NCI-H1092 treated with DMSO at 0.1 percent for 48 hours (cell line): Measurements from ENCODE around the gene LENG8.
A peak's percentile ranks its signal among the peaks of the same experiment; 100 is the strongest.

Source experiments
- DNase-seq: peaks from one replicate; lab custom pipeline; 2025; lab: John Stamatoyannopoulos, UW

Gene LENG8

GRCh38 chr19:54424201-54424600, 24.8 kb upstream of the LENG8 start:
- no peak for DNase-seq

DNA sequence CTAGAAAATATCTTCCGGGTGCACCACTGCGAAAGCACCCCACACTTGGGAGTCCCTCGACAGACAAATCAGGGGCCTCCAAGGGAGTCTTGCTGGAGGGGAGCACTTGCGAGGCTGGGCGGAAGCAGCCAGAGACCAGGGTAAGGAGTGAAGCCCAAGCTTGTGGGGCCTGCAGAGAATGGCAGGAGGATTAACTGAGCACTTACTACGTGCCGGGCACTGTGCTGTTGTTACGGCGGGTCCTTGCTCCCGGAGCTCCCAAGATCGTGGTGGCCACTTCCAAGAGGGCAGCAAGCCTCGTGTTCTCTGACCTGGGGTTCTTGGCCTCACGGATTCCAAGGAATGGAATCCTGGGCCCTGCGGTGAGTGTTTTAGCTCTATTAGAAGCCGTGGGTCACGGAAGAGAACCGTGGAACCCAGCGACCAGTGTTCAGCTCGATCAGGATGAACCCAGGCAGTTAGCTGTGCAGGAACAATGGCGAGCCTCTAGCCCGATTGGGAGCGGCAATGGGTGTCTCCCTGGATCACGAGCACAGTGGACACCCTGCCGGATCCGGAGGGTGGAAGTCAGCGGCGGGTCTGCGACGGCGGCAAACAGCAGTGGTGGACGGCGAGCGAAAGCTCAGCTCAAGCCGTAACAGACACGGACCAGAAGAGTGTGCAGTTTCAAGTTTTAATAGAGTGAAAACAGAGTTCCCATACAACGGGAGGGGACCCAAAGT, 24.2 kb upstream of the LENG8 start:
- DNase-seq: no peak

GRCh38 chr19:54425382-54425723, 23.6 kb upstream of the LENG8 start:
- DNase-seq: no peak

DNA sequence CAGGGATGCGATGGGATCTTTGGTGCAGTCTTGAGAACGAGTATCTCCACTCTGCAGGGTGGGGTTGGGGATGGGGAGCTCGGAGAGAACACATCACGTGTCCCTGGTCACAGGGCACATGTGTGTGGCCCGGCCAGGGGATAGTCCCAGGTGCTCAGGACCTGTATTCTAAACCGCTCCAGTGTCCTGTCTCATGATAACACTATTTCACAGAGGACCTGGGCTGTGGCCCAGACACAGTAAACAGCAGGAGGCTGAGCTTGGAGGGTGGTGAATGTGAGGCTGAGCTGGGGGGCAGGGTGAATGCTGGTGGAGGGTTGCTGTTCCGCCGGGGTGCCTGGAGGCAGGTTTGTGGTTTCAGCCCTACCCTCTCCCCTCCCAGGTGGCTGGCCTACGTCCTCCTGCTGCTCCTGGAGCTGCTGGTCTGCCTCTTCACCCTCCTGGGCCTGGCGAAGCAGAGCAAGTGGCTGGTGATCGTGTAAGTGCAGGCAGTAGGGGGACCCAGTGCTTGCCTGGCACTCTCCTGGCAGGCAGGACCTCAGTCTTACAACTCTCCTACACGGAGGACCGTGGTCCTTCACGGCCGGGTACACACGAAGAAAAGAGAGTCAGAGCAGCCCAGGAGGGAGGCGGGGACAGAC, 22.6 kb upstream of the LENG8 start:
- DNase-seq: no peak

DNA sequence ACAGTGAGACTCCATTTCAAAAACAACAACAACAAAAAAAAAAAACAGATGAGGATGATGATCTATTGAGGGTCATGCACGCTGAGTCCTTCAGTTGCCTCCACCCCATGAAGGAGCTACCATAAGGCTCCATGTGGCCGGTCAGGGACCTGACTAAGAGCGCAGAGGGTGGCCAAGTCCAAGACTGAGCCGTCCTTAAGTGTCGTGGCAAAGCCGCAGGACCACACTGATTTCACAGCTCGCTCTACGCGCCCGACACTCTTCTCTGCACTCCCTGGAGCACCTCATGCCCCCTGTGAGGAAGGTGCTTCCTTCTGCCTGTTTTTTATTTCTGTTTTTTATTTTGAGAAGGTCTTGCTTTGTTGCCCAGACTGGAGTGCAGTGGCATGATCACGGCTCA, 21.4 kb upstream of the LENG8 start:
- DNase-seq: no peak

- DNase-seq: no peak
These were observed 20.4 kb upstream of the LENG8 start for GRCh38 chr19:54428323-54429175.

GRCh38 chr19:54429176-54429495, 19.9 kb upstream of the LENG8 start:
- DNase-seq: no peak

- no peak for DNase-seq
These were observed 19.3 kb upstream of the LENG8 start for GRCh38 chr19:54429545-54430227.

- peak; percentile 12 for DNase-seq
These were observed 18.4 kb upstream of the LENG8 start for GRCh38 chr19:54430306-54431254.

GRCh38 chr19:54431255-54431838, 17.7 kb upstream of the LENG8 start:
- no peak for DNase-seq

DNA sequence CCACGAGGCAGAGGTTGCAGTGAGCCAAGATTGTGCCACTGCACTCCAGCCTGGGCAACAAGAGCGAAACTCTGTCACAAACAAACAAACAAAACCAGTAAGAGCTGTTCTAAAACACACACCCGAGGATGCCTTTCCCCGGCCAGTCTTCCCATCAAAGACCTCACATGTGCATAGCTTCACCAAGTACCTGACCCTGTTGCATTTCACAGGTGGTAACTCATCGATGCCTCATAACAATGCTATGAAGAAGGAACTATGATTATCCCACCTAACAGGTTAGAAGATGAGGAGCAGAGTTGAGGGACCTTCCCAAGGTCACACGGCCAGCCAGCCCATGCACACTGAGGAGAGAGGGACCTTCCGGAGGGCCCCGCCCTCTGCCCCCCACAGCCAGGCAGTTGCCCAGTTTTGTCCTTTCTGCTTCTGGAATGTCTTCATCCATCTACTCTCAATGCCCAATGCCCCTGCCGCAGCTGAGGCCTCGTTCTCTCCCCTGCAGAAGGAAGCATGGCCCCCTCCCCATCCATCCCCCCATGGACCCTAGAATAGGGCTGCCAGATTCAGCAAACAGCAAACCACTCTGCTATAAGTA, 16.8 kb upstream of the LENG8 start:
- DNase-seq: no peak

DNA sequence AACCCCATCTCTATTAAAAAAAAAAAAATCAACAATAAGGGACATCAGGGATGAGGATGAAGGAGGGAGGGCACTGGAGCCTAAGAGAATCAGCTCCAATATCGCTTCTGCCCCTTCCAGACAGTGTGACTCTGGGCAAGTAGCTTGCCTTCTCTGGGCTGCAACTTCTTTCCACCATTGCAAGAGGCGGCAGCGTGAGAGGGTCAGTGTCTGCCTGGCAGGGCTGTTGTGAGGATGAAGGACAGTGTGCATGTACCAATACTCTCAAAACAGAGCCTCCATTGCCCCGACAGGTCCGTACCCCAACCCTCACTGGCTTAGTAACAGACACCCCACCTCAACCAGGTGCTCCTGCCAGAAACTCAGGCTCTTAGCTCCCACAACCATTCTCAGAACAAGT, 15.3 kb upstream of the LENG8 start:
- DNase-seq: no peak

GRCh38 chr19:54434112-54434872, 14.7 kb upstream of the LENG8 start:
- DNase-seq: no peak

DNA sequence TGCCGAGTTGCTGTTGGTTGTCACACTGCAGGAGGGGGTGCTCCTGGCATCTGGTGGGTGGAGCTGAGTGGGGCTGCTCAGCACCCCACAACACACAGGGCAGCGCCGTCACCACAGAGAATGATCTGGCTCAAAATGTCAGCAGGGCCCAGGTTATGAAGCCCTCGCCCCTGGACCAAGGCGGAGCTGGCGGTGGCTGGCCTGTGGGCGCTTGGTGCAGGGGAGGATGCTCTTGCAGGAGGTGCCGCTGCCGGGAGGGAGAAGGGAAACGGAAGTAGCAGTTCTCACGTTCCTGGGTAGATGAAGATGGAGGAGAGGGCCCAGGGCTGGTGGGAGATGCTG, 14.2 kb upstream of the LENG8 start:
- DNase-seq: no peak

DNA sequence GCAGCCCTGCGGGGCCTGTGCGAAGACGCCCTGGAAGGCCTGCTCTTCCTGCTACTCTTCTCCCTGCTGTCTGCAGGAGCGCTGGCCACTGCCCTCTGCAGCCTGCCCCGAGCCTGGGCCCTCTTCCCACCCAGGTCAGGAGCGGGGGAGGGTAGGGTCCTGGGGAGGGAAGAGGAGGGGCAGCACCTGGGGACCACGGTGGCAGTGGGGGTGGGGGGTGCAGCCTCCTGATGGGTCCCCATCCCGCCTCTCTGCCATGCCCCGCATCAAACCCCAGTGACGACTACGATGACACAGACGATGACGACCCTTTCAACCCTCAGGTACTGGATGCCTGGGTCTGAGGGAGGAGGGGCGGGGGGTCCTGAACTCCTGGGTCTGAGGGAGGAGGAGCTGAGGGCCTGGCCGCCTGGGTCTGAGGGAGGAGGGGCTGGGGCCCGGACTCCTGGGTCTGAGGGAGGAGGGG, 13.4 kb upstream of the LENG8 start:
- DNase-seq: no peak

GRCh38 chr19:54436031-54436523, 12.9 kb upstream of the LENG8 start:
- DNase-seq: no peak

- DNase-seq: no peak
These were observed 12.3 kb upstream of the LENG8 start for GRCh38 chr19:54436628-54437252.

- no peak for DNase-seq
These were observed 9.7 kb upstream of the LENG8 start for GRCh38 chr19:54439174-54439851.

DNA sequence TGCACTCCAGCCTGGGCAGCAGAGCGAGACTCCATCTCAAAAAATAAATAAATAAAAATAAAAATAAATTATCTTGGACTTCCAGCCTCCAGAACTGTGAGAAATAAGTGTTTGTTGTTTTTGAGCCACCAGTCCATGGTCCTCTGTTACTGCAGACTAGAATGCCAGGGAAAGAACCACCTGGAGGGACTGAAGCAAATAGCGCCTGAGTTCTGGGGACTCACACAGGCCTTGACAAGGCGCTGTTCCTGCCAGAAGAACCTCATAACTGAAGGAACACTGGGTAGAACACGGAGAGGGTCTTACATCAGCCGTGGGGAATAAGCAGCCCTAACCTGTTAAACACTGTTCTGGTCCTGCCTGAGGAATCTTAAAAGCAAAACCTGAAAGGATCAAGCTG, 8.4 kb upstream of the LENG8 start:
- DNase-seq: no peak
